ENCODE data around the gene TRPC4AP.

Gene TRPC4AP

GRCh38 chr20:34967421-34967820 lies 125.2 kb downstream of the TRPC4AP start:
- peaks cover 12% of the 10 kb centered on the region for H3K27me3 Mint-ChIP-seq
- no peak for DNase-seq
- H3K27ac Mint-ChIP-seq: no peak overlapping the region
- H3K4me3 Mint-ChIP-seq: no peak overlapping the region
- H3K36me3 Mint-ChIP-seq: no peaks in the 10 kb centered on the region
- no peaks in the 10 kb centered on the region for H3K9me3 Mint-ChIP-seq
- CTCF ChIA-PET: no interaction called here
- no peaks in the 10 kb centered on the region for H3K4me1 Mint-ChIP-seq

GRCh38 chr20:34965051-34965450 lies 127.6 kb downstream of the TRPC4AP start:
- CTCF ChIA-PET: no interaction called here
- peaks cover 9% of the 10 kb centered on the region for H3K27me3 Mint-ChIP-seq
- peaks cover 4% of the 10 kb centered on the region for H3K4me1 Mint-ChIP-seq
- H3K4me3 Mint-ChIP-seq: no peak overlapping the region
- no peaks in the 10 kb centered on the region for H3K9me3 Mint-ChIP-seq
- no peak overlapping the region for H3K27ac Mint-ChIP-seq
- DNase-seq: no peak
- no peaks in the 10 kb centered on the region for H3K36me3 Mint-ChIP-seq

DNA sequence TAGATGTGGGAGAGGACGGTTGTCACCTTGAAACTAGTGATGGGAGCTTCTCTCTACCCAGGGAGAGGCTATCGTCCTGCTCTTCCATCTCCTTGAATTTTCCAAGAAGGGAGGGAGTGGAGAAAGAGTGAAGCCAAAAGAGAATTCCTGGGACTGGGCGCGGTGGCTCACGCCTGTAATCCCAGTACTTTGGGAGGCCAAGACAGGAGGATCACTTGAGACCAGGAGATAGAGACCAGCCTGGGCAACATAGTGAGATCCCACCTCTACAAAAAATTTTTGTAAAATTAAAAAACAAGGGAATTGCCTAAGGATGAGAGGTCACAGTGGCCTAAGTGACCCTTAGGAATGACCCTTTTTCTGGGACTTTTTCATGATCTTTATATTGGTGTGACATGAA lies 128.1 kb downstream of the TRPC4AP start:
- Mint-ChIP-seq H3K27me3 (peaks cover 9% of the 10 kb centered on the region), H3K36me3 (no peaks in the 10 kb centered on the region), H3K4me3 (no peak overlapping the region), H3K9me3 (no peaks in the 10 kb centered on the region), H3K4me1 (peaks cover 4% of the 10 kb centered on the region), H3K27ac (no peak overlapping the region)
- no peak for DNase-seq
- CTCF ChIA-PET: no interaction called here

DNA sequence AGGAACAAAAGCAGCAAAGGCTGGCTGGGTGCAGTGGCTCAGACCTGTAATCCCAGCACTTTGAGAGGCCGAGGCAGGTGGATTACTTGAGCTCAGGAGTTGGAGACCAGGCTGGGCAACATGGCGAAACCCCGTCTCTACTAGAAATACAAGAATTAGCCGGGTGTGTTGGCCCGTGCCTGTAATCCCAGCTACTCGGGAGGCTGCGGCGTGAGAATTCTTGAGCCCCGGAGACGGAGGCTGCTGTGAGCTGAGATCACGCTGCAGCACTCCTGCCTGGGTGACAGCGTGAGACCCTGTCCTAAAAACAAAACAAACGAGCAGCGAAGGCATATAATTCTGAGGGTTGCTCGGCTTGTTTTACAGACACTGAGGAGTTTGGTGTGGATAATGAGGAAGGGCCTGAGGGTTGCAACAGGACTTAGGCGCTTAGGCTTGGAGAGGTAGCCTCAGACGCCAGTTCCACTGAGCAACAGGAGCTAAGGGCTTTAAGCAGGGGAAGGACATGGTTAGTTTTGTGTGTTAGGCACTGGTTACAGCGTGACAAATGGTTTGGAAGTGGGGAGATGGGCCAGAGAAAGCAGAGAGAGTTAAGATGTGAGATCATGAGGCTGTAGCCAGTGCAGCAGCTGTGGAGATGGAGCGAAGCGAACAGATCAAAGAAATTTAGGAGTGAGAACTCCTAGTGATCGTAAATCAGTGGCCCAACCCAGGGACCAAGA lies 135.7 kb downstream of the TRPC4AP start:
- Mint-ChIP-seq H3K27me3 (peaks cover 8% of the 10 kb centered on the region), H3K4me1 (peaks cover 36% of the 10 kb centered on the region), H3K27ac (no peak overlapping the region), H3K9me3 (no peaks in the 10 kb centered on the region), H3K4me3 (no peak overlapping the region), H3K36me3 (peaks cover 10% of the 10 kb centered on the region)
- DNase-seq: no peak
- CTCF ChIA-PET: interaction anchor here (0.6 to 7.7 kb wide), 6 partner anchors 16 to 143 kb away, joined by 3 to 134 read pairs (median 4); partner anchors contain the start of genes ACSS2 and GGT7

DNA sequence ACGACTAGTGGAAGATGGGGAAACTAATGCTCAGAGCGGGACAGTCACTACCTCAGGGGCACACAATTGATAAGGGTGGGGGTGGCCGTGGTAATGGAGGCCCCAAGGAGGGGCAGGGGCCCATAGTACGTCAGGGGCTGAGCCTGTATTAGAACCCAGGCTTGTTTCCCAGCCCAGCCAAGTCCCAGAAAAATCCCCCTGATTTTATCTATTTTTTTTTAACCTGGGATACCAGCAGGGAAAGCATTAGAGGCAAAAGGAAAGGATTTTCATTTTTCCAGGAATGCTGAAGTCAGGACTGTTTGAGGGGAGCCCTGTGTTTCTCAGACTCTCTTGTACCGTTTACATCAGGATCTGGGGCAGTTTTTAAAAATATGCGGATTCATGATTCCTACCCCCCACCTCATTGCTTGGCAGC lies 136.6 kb downstream of the TRPC4AP start:
- H3K27ac Mint-ChIP-seq: peak overlapping the region; percentile 90
- peak overlapping the region; percentile 94 for H3K4me3 Mint-ChIP-seq
- H3K4me1 Mint-ChIP-seq: peaks cover 37% of the 10 kb centered on the region
- peaks cover 8% of the 10 kb centered on the region for H3K27me3 Mint-ChIP-seq
- DNase-seq: no peak
- H3K36me3 Mint-ChIP-seq: peaks cover 10% of the 10 kb centered on the region
- H3K9me3 Mint-ChIP-seq: no peaks in the 10 kb centered on the region
- CTCF ChIA-PET: interaction anchor here (0.6 to 7.7 kb wide), 9 partner anchors 66 to 312 kb away, joined by 3 to 134 read pairs (median 3); partner anchors contain the start of genes ACSS2 and GGT7

DNA sequence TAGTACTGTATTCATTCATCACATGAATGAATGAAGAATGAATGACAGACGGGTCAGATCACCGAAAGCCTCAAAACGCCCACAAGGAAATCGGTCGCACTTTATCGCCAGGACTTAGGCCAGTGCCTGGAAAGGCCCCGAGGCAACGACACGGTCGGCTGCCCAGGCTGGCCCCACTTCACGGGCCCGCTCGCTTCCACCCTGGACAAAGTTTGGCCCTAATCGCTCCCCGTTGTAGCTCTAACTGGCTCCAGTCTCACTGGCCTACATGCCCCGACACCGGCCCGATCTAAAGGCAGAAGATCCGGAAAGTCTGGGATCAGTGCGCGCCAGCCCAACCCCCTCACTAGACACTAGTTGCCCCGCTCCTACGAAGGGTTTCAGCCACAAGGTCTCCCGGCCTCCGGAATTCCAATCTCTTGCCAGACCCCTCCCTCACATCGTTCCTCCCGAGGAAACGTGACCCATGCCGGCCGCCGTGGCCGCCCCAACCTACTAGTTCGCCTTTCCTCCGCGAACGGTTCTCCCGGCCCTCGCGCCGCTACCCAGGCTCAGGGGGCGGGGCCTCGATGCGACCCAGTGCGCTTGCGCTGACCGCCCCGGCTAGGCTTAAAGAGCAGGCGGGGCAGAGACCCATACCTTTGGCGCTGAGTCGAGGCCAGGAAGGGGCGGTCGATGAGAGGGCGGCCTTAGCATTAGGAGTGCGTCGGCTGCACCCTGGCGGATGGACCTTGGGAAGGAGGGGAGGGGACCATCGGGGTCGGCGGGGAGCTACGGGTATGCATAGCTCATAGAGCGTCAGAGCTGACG lies 137.2 kb downstream of the TRPC4AP start, which contains the start of the genes GSS and MYH7B:
TSS of gene GSS (minus strand) at position 576 of the 810 bp plus-strand sequence. CDS start 3,954 bp downstream, outside the sequence.
TSS of gene MYH7B (plus strand) at position 638 of the 810 bp plus-strand sequence. CDS start 22,138 bp downstream, outside the sequence.
- peak within 1 kb of the TSS; percentile 94 for H3K4me3 Mint-ChIP-seq
- no peaks in the 10 kb centered on the region for H3K9me3 Mint-ChIP-seq
- H3K27ac Mint-ChIP-seq: peak within 1 kb of the TSS; percentile 90
- H3K4me1 Mint-ChIP-seq: peaks cover 33% of the 10 kb centered on the region
- CTCF ChIA-PET: interaction anchor here (1.0 to 7.7 kb wide), 8 partner anchors 65 to 313 kb away, joined by 3 to 134 read pairs (median 3); partner anchors contain the start of genes ACSS2 and GGT7
- peaks cover 10% of the 10 kb centered on the region for H3K36me3 Mint-ChIP-seq
- DNase-seq: peak; percentile 98
- peaks cover 4% of the 10 kb centered on the region for H3K27me3 Mint-ChIP-seq

DNA sequence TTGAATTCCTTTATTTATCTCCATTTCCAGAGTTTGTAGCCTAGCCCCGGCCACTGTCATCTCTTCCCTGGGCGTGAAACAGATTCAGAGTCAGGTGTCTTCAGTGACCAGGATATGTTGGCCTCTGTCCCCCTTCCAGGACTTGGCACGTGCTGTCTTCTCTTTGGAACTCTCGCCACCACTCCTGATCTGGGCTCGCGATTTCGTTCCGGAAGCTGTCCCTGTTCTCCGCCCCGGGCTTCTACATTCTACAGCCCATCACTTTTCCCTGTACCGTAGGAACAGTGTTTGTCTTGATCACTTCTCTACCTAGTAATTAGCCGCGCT lies 137.7 kb downstream of the TRPC4AP start:
- CTCF ChIA-PET: interaction anchor here (1.5 to 7.7 kb wide), 3 partner anchors 65 to 313 kb away, joined by 3 to 134 read pairs (median 3); partner anchors contain the start of genes ACSS2 and GGT7
- H3K9me3 Mint-ChIP-seq: no peaks in the 10 kb centered on the region
- peak overlapping the region; percentile 90 for H3K27ac Mint-ChIP-seq
- peaks cover 15% of the 10 kb centered on the region for H3K36me3 Mint-ChIP-seq
- DNase-seq: no peak
- H3K27me3 Mint-ChIP-seq: peaks cover 4% of the 10 kb centered on the region
- peaks cover 33% of the 10 kb centered on the region for H3K4me1 Mint-ChIP-seq
- H3K4me3 Mint-ChIP-seq: peak overlapping the region; percentile 94

DNA sequence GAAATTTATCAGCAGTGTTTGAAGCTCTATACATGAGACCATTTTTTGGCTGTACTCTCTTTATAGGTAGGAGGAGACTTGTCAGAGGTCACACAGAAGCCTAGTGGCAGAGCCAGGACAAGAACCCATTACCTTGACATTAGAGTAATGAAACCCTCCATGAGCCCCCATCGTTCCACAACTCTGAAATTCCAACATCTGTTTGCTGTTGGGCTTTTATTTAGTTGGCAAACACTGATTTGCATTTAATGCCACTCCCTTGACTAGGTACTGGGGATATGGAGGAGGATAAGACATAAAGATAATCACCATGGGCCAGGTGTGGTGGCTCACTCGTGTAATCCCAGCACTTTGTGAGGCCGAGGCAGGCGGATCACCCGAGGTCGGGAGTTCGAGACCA lies 138.6 kb downstream of the TRPC4AP start:
- H3K4me3 Mint-ChIP-seq: peak overlapping the region; percentile 16
- H3K36me3 Mint-ChIP-seq: peaks cover 24% of the 10 kb centered on the region
- no peak overlapping the region for H3K27ac Mint-ChIP-seq
- peaks cover 33% of the 10 kb centered on the region for H3K4me1 Mint-ChIP-seq
- H3K9me3 Mint-ChIP-seq: no peaks in the 10 kb centered on the region
- H3K27me3 Mint-ChIP-seq: peaks cover 4% of the 10 kb centered on the region
- CTCF ChIA-PET: interaction anchor here (7.7 kb wide), 1 partner anchor 79 kb away, joined by 134 read pairs; the partner anchor contains the start of genes ACSS2 and GGT7
- DNase-seq: no peak

GRCh38 chr20:34952671-34953070 lies 139.9 kb downstream of the TRPC4AP start:
- Mint-ChIP-seq H3K27ac (no peak overlapping the region), H3K27me3 (peaks cover 4% of the 10 kb centered on the region), H3K4me3 (no peak overlapping the region), H3K36me3 (peaks cover 25% of the 10 kb centered on the region), H3K4me1 (peaks cover 33% of the 10 kb centered on the region), H3K9me3 (no peaks in the 10 kb centered on the region)
- CTCF ChIA-PET: interaction anchor here (1.3 to 2.6 kb wide), 2 partner anchors 78 to 80 kb away, joined by 3 to 13 read pairs; partner anchors contain the start of gene GGT7
- no peak for DNase-seq
